Activated naive CD4-positive, alpha-beta T cell treated with anti-CD3 and anti-CD28 coated beads, Interleukin-2, amount 10 ng/mL, durations not matched to agents 7 days and 5 days (primary cell): Measurements from ENCODE around the gene COL13A1.

Source experiments
- CTCF ChIA-PET: fragments of 350-600 bp; sonication (Branson Sonifier 250); formaldehyde crosslinking; loops from one replicate; lab custom pipeline; 2021; ENCODE audit warnings: antibody characterized with exemption; lab: Charles Lee
- DNase-seq: peaks from one replicate; pipeline ENCODE4 v3.0.0-alpha.2; 2020
- H3K27ac Mint-ChIP-seq: one replicate; pipeline ENCODE4 v1.8.0; 2021; ENCODE audit warnings: mild to moderate bottlenecking, moderate library complexity, mixed read lengths
- H3K27me3 Mint-ChIP-seq: one replicate; pipeline ENCODE4 v1.8.0; 2021; ENCODE audit warnings: mild to moderate bottlenecking, mixed read lengths
- H3K36me3 Mint-ChIP-seq: one replicate; pipeline ENCODE4 v1.8.0; 2021; ENCODE audit warnings: mixed read lengths
- H3K4me1 Mint-ChIP-seq: one replicate; pipeline ENCODE4 v1.8.0; 2021; ENCODE audit warnings: mixed read lengths
- H3K4me3 Mint-ChIP-seq: one replicate; pipeline ENCODE4 v1.8.0; 2021; ENCODE audit warnings: mild to moderate bottlenecking, moderate library complexity, mixed read lengths
- H3K9me3 Mint-ChIP-seq: one replicate; pipeline ENCODE4 v1.8.0; 2021; ENCODE audit warnings: mixed read lengths

The COL13A1 gene

DNA sequence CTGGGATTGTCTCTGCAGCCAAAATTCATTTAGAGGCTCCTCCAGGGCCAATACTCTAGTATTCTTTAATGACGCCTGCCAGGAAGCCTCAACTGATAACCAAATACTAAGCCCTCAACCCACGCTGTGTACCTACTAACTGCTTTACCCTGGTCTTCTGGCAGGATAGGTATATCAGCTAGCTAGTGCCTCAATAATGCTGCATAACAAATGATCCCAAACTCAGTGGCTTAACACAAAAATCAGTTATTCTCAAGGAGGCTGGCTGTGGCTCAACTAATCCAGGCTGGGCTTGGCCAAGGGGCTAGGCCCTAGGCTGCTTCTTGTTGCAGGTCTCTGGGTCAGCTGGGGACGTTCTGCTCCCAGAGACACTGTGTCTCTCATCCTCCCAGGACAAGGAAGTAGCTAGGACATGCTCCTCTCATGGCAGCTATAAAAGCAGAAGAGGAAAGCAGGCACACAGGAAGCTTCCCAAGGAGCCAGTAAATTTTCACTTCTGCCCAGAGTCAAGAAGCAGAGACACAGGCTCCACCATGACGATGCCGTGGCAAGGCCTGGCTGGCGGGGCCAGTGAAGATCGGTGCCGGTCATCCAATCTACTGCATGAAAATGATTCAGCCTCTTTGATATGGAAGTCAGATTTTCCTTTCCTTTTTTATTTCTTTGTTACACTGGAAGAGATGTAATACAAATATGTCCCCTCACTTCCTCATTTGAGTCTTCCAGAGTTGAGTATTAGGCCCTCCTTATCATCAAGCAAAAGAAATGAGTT lies 28.6 kb upstream of the COL13A1 start:
- Mint-ChIP-seq H3K27ac (no peak overlapping the region), H3K4me1 (no peaks in the 10 kb centered on the region), H3K36me3 (no peaks in the 10 kb centered on the region), H3K9me3 (peaks cover 3% of the 10 kb centered on the region), H3K4me3 (no peak overlapping the region), H3K27me3 (peaks cover 11% of the 10 kb centered on the region)
- no peak for DNase-seq
- CTCF ChIA-PET = interaction anchor here (1.1 to 1.2 kb wide), 2 partner anchors 28 to 185 kb away, joined by 3 read pairs; no protein-coding TSS in a partner anchor

DNA sequence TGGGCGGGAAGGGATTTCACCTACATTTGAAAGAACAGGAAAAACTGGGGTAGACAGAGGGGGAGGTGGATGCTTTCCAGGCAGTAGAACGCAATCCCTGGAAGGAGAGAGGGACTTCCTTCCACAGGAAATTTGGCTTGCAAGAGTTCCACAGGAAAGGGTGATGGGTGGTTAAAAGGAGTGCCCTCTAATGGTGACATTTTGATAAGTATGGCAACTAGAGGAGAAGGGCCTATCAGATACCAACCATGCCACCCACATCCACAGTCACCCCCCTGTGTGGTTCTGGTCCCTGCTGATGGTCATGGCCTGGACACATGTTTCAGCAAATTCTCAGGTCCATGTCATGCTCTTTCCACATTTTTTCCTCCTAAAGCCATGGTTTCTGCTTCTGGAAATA lies 27.1 kb upstream of the COL13A1 start:
- Mint-ChIP-seq H3K27me3 (peaks cover 4% of the 10 kb centered on the region), H3K36me3 (no peaks in the 10 kb centered on the region)
- CTCF ChIA-PET = no interaction called here

DNA sequence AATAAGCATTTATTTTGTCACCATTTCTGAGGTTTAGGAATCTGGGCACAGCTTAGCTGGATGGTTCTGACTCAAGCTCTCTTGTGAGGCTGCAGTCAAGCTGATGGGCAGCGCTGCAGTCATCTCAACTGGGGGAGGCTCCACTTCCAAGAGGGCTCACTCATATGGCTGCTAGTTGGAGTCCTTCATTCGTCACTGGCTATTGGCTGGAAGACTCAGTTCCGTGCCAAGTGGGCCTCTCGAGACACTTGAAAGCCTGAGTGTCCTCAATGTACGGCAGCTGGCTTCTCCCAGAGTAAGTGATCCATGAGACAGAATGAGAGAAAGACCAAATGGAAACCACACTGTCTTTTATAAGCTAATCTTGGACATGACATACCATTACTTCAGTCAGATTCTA lies 21.6 kb upstream of the COL13A1 start:
- H3K27me3 Mint-ChIP-seq = peaks cover 11% of the 10 kb centered on the region
- H3K4me3 Mint-ChIP-seq = no peak overlapping the region
- CTCF ChIA-PET = no interaction called here
- H3K9me3 Mint-ChIP-seq = no peaks in the 10 kb centered on the region
- H3K27ac Mint-ChIP-seq = no peak overlapping the region
- H3K4me1 Mint-ChIP-seq = no peaks in the 10 kb centered on the region
- no peaks in the 10 kb centered on the region for H3K36me3 Mint-ChIP-seq
- no peak for DNase-seq

More for the DNA sequence above, 27.1 kb upstream of the COL13A1 start:
- H3K9me3 Mint-ChIP-seq = peaks cover 3% of the 10 kb centered on the region
- H3K4me1 Mint-ChIP-seq = no peaks in the 10 kb centered on the region
- no peak overlapping the region for H3K4me3 Mint-ChIP-seq
- no peak overlapping the region for H3K27ac Mint-ChIP-seq
- DNase-seq = no peak

DNA sequence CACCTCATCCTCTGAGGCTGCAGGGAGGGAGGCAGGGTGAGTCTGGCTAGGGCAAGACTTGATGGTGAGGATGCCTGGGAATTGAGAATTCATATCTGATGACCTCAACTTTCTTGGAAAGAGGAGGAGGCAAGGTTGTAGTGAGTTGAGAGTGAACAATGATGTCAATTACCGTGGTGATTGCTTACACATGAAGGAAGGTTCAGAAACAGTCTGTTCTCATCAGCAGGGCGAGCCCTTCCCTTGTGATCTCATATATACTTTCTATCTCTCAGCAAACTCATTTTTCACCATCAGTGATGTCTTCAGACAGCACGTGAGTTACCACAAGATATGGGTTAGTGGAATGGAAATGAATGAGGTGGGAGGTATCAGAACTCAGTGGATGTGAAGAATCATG lies 20.1 kb upstream of the COL13A1 start:
- CTCF ChIA-PET = no interaction called here

DNA sequence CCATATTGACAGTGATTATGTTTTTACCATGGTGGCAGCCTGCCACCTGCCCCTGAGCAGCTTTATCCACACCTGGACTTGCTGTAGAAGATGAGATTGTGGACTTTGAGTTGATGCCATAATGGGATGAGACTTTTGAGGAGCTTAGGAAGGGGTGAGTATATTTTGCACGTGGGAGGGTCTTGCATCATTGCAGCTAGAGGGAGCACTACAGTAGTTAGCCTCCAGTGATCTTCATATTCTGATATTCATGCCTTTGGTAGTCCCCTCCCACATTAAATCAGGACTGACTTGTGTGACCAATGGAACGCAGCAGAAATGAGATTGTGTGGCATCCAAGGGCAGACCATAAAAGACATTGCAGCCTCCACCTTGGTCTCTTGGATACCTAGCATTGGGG lies 18.2 kb upstream of the COL13A1 start:
- Mint-ChIP-seq H3K9me3 (no peaks in the 10 kb centered on the region), H3K27ac (no peak overlapping the region), H3K4me1 (no peaks in the 10 kb centered on the region), H3K27me3 (peaks cover 31% of the 10 kb centered on the region), H3K4me3 (no peak overlapping the region), H3K36me3 (no peaks in the 10 kb centered on the region)
- CTCF ChIA-PET = interaction anchor here (0.8 kb wide), 1 partner anchor 131 kb away, joined by 3 read pairs; no protein-coding TSS in a partner anchor
- no peak for DNase-seq

More for the DNA sequence above, 20.1 kb upstream of the COL13A1 start:
- Mint-ChIP-seq H3K27me3 (peaks cover 18% of the 10 kb centered on the region), H3K9me3 (no peaks in the 10 kb centered on the region), H3K27ac (no peak overlapping the region), H3K4me1 (no peaks in the 10 kb centered on the region), H3K4me3 (no peak overlapping the region), H3K36me3 (no peaks in the 10 kb centered on the region)
- no peak for DNase-seq

DNA sequence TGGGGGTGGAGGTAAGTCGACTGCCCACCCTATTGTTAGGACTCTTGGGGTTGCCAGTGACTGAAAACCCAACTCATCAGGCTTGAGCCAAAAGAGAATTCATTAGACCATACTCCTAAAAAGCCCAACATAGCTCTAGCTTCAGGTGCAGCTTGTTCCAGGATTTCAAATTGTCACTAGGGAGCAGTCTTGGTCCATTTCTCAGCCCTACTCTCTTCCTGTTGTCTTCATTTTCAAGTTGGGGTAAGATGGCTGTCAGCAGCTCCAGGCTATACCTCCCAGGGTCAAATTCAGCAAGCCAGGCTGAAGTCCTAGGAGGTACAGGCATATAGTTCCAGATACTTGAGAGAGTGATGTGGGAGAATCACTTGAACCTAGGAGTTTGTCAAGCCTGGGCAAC lies 14.9 kb upstream of the COL13A1 start:
- DNase-seq = no peak
- H3K9me3 Mint-ChIP-seq = no peaks in the 10 kb centered on the region
- CTCF ChIA-PET = interaction anchor here (0.8 to 5.4 kb wide), 9 partner anchors 10 to 172 kb away, joined by 3 to 58 read pairs (median 3); partner anchors contain the start of genes COL13A1 and FAM241B

DNA sequence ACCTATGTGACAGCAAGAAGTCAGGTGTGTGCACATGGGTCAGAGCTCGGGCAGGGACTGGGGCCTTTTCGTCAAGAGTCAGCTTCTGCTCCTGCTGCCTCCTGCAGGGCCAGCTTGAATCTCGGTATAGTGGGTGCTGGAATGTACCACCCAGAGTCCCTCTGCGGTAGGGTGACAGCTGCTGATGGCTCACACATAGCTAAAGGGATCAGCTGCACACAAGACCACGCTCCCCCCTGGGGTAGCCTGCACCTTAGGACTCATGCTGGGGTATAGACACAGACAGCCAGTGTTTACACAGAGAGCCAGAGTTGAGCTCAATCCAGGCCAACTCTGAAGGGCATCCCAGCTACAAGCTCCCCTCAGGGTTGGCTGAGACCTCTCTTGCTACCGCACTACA lies 14.0 kb upstream of the COL13A1 start:
- H3K27me3 Mint-ChIP-seq = peaks cover 30% of the 10 kb centered on the region
- H3K36me3 Mint-ChIP-seq = no peaks in the 10 kb centered on the region
- H3K27ac Mint-ChIP-seq = no peak overlapping the region
- no peak for DNase-seq
- no peaks in the 10 kb centered on the region for H3K9me3 Mint-ChIP-seq
- H3K4me3 Mint-ChIP-seq = no peak overlapping the region
- H3K4me1 Mint-ChIP-seq = no peaks in the 10 kb centered on the region
- CTCF ChIA-PET = interaction anchor here (0.6 to 5.4 kb wide), 11 partner anchors 9 to 171 kb away, joined by 3 to 58 read pairs (median 3); partner anchors contain the start of genes COL13A1 and FAM241B

More for the DNA sequence above, 14.9 kb upstream of the COL13A1 start:
- Mint-ChIP-seq H3K36me3 (no peaks in the 10 kb centered on the region), H3K27me3 (peaks cover 30% of the 10 kb centered on the region), H3K4me3 (no peak overlapping the region), H3K4me1 (no peaks in the 10 kb centered on the region), H3K27ac (no peak overlapping the region)

DNA sequence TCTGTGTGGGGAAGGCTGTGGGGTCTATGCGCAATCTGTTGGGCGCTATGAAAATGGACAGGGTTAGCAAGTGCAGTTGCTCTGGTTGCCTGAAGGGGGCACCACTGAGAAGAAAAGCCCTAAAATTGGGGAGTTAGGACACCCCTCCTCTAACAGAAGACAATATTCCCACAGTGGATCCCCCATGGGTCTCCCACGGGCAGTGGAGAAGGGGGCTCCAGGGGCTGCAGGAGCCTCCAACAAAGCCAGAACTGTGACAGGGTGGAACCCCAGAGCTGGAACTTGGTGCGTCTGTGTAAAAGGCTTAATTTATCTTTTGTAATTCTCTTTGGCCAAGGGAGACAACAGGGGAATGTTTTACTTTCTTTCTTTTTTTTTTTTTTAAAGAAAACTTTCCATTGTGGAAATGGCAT lies 12.5 kb upstream of the COL13A1 start:
- H3K27me3 Mint-ChIP-seq = peaks cover 30% of the 10 kb centered on the region
- CTCF ChIA-PET = interaction anchor here (0.6 to 5.4 kb wide), 4 partner anchors 10 to 127 kb away, joined by 3 to 58 read pairs (median 16); partner anchors contain the start of gene COL13A1
- H3K36me3 Mint-ChIP-seq = no peaks in the 10 kb centered on the region

DNA sequence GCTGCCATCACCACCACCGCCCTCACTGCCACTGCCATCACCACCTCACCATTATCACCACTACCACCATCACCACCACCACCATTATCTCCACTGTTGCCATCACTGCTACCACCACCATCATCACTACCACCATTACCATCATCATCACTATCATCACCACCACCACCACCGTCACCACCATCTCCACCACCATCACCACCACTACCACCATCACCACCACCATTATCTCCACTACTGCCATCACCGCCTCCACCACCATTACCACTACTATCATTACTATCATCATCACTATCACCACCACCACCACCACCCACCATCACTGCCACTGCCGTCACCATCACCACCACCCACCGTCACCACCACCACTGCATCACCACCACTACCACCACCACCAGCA lies 9.9 kb upstream of the COL13A1 start:
- Mint-ChIP-seq H3K36me3 (no peaks in the 10 kb centered on the region), H3K4me1 (no peaks in the 10 kb centered on the region), H3K27me3 (peaks cover 18% of the 10 kb centered on the region), H3K9me3 (peaks cover 3% of the 10 kb centered on the region), H3K27ac (no peak overlapping the region), H3K4me3 (no peak overlapping the region)
- CTCF ChIA-PET = no interaction called here
- no peak for DNase-seq

More for the DNA sequence above, 12.5 kb upstream of the COL13A1 start:
- H3K27ac Mint-ChIP-seq = no peak overlapping the region
- H3K4me3 Mint-ChIP-seq = no peak overlapping the region
- no peaks in the 10 kb centered on the region for H3K4me1 Mint-ChIP-seq
- H3K9me3 Mint-ChIP-seq = no peaks in the 10 kb centered on the region
- DNase-seq = no peak

DNA sequence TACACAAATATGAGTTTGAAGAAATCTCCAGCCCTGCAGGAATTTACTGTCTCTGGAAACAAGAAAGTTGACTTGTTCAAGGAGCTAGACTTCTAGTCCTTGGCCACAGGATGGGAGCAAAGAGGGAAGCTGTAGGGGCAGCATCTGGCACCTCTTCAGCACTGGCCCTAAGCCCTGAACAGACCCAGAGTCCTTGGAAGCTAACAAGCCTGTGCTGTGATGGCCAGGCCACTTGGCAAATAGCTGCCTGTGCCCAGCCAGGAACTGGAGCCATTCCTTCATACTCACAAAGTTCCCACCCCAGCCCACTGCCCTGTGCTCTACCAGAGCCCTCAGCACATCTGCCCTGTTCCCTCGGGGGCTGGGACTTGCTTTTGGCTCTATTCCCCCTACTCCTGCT lies 9.4 kb upstream of the COL13A1 start:
- Mint-ChIP-seq H3K27me3 (peaks cover 18% of the 10 kb centered on the region), H3K4me1 (no peaks in the 10 kb centered on the region), H3K4me3 (no peak overlapping the region), H3K27ac (no peak overlapping the region), H3K9me3 (peaks cover 3% of the 10 kb centered on the region), H3K36me3 (no peaks in the 10 kb centered on the region)
- DNase-seq = no peak
- CTCF ChIA-PET = no interaction called here

DNA sequence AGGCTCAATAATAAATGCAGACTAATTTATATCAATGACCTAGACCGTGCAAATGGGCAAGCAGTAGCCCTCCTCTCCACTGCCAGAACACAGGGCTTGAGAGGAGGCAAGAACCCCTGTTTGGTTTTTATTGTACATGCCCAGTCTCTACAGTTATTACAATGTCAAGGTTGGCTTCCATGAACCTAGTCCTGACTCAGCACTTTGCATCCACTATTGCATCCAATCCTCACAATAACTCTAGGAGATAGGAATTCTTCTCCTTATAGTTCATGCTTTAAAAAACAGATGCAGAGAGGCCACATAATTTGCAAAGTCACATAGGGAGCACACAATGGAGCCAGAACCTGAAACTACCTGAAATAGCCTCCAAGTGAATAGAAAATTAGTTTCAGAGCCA lies 7.0 kb upstream of the COL13A1 start:
- H3K4me1 Mint-ChIP-seq = peaks cover 2% of the 10 kb centered on the region
- DNase-seq = no peak
- no peaks in the 10 kb centered on the region for H3K36me3 Mint-ChIP-seq
- H3K27ac Mint-ChIP-seq = no peak overlapping the region
- H3K27me3 Mint-ChIP-seq = peaks cover 29% of the 10 kb centered on the region
- H3K4me3 Mint-ChIP-seq = no peak overlapping the region
- peaks cover 3% of the 10 kb centered on the region for H3K9me3 Mint-ChIP-seq
- CTCF ChIA-PET = no interaction called here

DNA sequence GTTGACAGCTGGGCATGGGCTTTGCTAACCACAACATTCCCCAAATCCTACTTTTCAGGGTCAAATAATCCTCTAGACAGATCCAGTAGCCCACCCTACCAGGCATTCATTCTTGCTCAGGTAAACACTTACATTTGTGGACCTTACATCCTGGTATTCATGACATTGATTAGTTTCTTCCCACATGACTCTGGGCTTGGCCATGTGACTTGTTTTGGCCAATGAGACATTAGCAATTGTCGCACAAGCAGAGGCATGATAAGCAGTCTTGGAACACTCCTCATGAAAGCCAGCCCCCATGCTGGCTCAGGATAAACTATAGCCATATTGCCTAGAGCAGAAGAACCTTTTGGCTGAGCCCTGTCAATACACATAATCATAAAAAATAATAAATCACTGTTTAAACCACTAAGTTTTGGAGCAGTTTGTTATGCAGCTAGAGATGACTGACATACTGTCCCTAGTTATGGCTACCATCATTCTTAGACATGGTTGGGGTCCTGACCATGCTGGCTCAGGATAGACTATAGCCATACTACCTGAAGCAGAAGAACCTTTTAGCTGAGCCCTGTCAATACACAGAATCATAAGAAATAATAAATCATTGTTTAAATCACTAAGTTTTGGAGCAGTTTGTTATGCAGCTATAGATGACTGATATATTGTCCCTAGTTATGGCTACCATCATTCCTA lies 6.3 kb upstream of the COL13A1 start:
- Mint-ChIP-seq H3K4me3 (no peak overlapping the region), H3K27ac (no peak overlapping the region), H3K9me3 (peaks cover 3% of the 10 kb centered on the region), H3K27me3 (peaks cover 36% of the 10 kb centered on the region), H3K36me3 (no peaks in the 10 kb centered on the region), H3K4me1 (peaks cover 2% of the 10 kb centered on the region)
- CTCF ChIA-PET = no interaction called here
- no peak for DNase-seq

DNA sequence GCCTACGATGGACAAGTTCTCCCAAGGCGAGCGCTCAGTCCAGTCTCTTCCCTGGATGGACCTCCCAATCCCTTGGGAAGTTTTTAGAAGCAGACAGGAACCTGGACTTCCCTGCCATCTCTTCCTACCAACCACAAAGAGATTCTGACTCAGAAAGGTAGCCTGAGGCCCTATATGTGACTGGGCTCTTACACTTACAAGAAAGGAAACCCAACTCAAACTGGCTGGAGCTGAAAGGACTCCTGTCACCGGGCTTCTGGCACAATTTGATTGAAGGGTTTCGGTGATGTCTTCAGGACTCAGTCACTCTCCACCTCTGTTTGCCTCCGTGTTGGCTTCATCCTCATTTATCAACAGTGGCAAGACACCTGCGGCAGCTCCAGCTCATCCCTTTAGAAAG lies 3.7 kb upstream of the COL13A1 start:
- no peaks in the 10 kb centered on the region for H3K36me3 Mint-ChIP-seq
- peaks cover 14% of the 10 kb centered on the region for H3K4me1 Mint-ChIP-seq
- peaks cover 3% of the 10 kb centered on the region for H3K9me3 Mint-ChIP-seq
- H3K27me3 Mint-ChIP-seq = peaks cover 61% of the 10 kb centered on the region
- CTCF ChIA-PET = interaction anchor here (4.7 kb wide), 1 partner anchor 10 kb away, joined by 29 read pairs; no protein-coding TSS in a partner anchor
- no peak overlapping the region for H3K27ac Mint-ChIP-seq
- H3K4me3 Mint-ChIP-seq = no peak overlapping the region
- DNase-seq = no peak

DNA sequence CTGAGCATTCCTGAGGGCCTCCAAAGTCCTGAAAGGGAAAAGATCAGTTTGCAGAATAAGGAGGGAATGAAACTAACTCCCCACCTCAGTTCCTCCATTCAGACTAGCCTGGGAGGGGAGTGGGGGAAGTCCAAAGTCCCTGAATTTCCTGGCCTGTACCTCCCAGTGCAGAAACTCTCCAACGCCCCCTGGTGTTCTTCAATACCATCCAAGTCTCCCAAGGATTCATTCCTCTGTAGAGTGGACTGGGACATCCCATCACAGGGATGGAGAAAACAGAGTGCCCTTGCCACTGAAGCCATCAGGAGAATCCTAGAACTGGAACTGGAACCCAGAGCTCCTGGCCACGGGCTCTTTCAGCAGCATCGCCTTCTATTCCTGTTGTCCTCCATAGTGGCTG lies 1.6 kb upstream of the COL13A1 start:
- Mint-ChIP-seq H3K4me1 (peaks cover 14% of the 10 kb centered on the region), H3K27me3 (peaks cover 83% of the 10 kb centered on the region), H3K4me3 (no peak overlapping the region), H3K27ac (no peak overlapping the region), H3K9me3 (peaks cover 3% of the 10 kb centered on the region), H3K36me3 (no peaks in the 10 kb centered on the region)
- CTCF ChIA-PET = interaction anchor here (0.7 to 4.7 kb wide), 12 partner anchors 9 to 294 kb away, joined by 3 to 29 read pairs (median 4); no protein-coding TSS in a partner anchor
- DNase-seq = no peak
